CD4-positive, CD25-positive, alpha-beta regulatory T cell (primary cell): Measurements from ENCODE around the gene PRSS53. TPM values are rescaled to one million over a fixed set of nuclear protein-coding genes. Genes with fewer than 3 reads are reported as not detected.
"Not testable (repeated sequence)": the region's sequence is repeated elsewhere in the genome, so short reads cannot be mapped to it uniquely, and the experiment has no call there.

Experiments
- ATAC-seq, 2 donors: fragments of 150-1000 bp; cut with Tn5 transposase; one replicate each; pipeline ENCODE4 v1.10.0; 2021; ENCODE audit warnings: low read depth in 2 of 2, moderate number of reproducible peaks in 2 of 2, moderate library complexity in 1 of 2
- DNase-seq, 3 donors: peaks; one replicate each; pipeline versions ENCODE4 v3.0.0 to v3.0.0-alpha.2; 2012 to 2022; ENCODE audit warnings: mixed read lengths in 1 of 3
- H3K27ac ChIP-seq: one replicate; pipeline ENCODE4 v1.7.0; 2013; ENCODE audit warnings: mild to moderate bottlenecking, low read length; ENCODE audit not compliant: insufficient read depth, poor library complexity, severe bottlenecking
- H3K27me3 ChIP-seq: one replicate; pipeline ENCODE4 v1.7.0; 2013; ENCODE audit warnings: low read length; ENCODE audit not compliant: control insufficient read depth, insufficient read depth
- H3K36me3 ChIP-seq: one replicate; pipeline ENCODE4 v1.7.0; 2013; ENCODE audit warnings: mild to moderate bottlenecking, low read length, moderate library complexity; ENCODE audit not compliant: control insufficient read depth, insufficient read depth
- H3K4me1 ChIP-seq: 2 replicates; pipeline ENCODE4 v1.7.0; 2013; ENCODE audit warnings: mild to moderate bottlenecking, low read length; ENCODE audit not compliant: insufficient read depth, control insufficient read depth, poor library complexity, severe bottlenecking
- H3K4me3 ChIP-seq: one replicate; pipeline ENCODE4 v1.7.0; 2013; ENCODE audit warnings: low read depth, mild to moderate bottlenecking, low read length, moderate library complexity
- H3K9me3 ChIP-seq, 2 experiments: 1 replicate in 1 of 2; 2 replicates in 1 of 2; pipeline ENCODE4 v1.7.0; 2013; ENCODE audit warnings: low read length in 2 of 2, mild to moderate bottlenecking in 1 of 2, moderate library complexity in 1 of 2; ENCODE audit not compliant: control insufficient read depth in 2 of 2
- H3K27ac Mint-ChIP-seq, 3 donors: one replicate each; pipeline ENCODE4 v1.8.0; 2020 to 2022; ENCODE audit warnings: mild to moderate bottlenecking in 3 of 3, mixed read lengths in 3 of 3, moderate library complexity in 2 of 3
- H3K27me3 Mint-ChIP-seq: one replicate; pipeline ENCODE4 v1.8.0; 2022; ENCODE audit warnings: mild to moderate bottlenecking, mixed read lengths
- H3K36me3 Mint-ChIP-seq: one replicate; pipeline ENCODE4 v1.8.0; 2020; ENCODE audit warnings: mixed read lengths
- H3K4me1 Mint-ChIP-seq, 4 donors: one replicate each; pipeline ENCODE4 v1.8.0; 2020 to 2022; ENCODE audit warnings: mixed read lengths in 4 of 4, mild to moderate bottlenecking in 1 of 4
- H3K4me3 Mint-ChIP-seq, 4 donors: one replicate each; pipeline ENCODE4 v1.8.0; 2020 to 2022; ENCODE audit warnings: mild to moderate bottlenecking in 4 of 4, mixed read lengths in 4 of 4, moderate library complexity in 3 of 4
- H3K9me3 Mint-ChIP-seq, 7 donors: one replicate each; pipeline ENCODE4 v1.8.0; 2020 to 2022; ENCODE audit warnings: mixed read lengths in 7 of 7, mild to moderate bottlenecking in 3 of 7, moderate library complexity in 2 of 7
- polyA plus RNA-seq, 4 donors: library from polyadenylated mRNA; unstranded; fragments of 300-500 nt; fragmentation: Illumina TruSeq; gene quantifications; one replicate each; pipeline ENCODE4 v1.2.3, GENCODE V29; 2021
- total RNA-seq: library from RNA; stranded (reverse); gene quantifications from one replicate; pipeline ENCODE4 v1.2.3, GENCODE V29; 2022

Gene PRSS53
- 8.2 TPM for total RNA-seq
- polyA plus RNA-seq = 1 to 10 TPM in 1 of 4 donors, under 1 TPM in 3; 0.41 to 1.7 (median 0.59) TPM

GRCh38 chr16:31088459-31089183 lies at the start of gene PRSS53:
Gene PRSS53 (minus strand): TSS chr16:31088943. CDS start chr16:31088809, 134 bp downstream.
- H3K27me3 ChIP-seq = no peaks in the 10 kb centered on the region
- Mint-ChIP-seq H3K27me3 (no peaks in the 10 kb centered on the region), H3K27ac (no peak within 1 kb of the TSS), H3K9me3 (no peaks in the 10 kb centered on the region), H3K36me3 (no peaks in the 10 kb centered on the region), H3K4me1 (peaks cover 0 to 11% (median 5%) of the 10 kb centered on the region in 4 donors), H3K4me3 (peak within 1 kb of the TSS in 1 of 4 donors; percentile 38)
- H3K4me3 ChIP-seq = no peak within 1 kb of the TSS
- H3K4me1 ChIP-seq = peaks cover 6% of the 10 kb centered on the region
- no peaks in the 10 kb centered on the region for H3K9me3 ChIP-seq
- H3K27ac ChIP-seq = no peak within 1 kb of the TSS
- no peak for ATAC-seq
- H3K36me3 ChIP-seq = peaks cover 14% of the 10 kb centered on the region
- DNase-seq = no peak

GRCh38 chr16:31136822-31137499 lies 48.2 kb upstream of the PRSS53 start:
- not testable (repeated sequence) for H3K4me1 Mint-ChIP-seq, H3K36me3 ChIP-seq, ATAC-seq, H3K27ac Mint-ChIP-seq, H3K9me3 Mint-ChIP-seq, H3K4me3 Mint-ChIP-seq, H3K27me3 ChIP-seq, H3K4me1 ChIP-seq, H3K36me3 Mint-ChIP-seq, H3K27ac ChIP-seq, DNase-seq, H3K9me3 ChIP-seq, H3K4me3 ChIP-seq, H3K27me3 Mint-ChIP-seq

GRCh38 chr16:31136287-31136662 lies 47.5 kb upstream of the PRSS53 start:
- Histone ChIP-seq H3K36me3 (peaks cover 11% of the 10 kb centered on the region), H3K27me3 (no peaks in the 10 kb centered on the region), H3K9me3 (no peaks in the 10 kb centered on the region), H3K4me3 (no peak overlapping the region), H3K27ac (no peak overlapping the region), H3K4me1 (no peaks in the 10 kb centered on the region)
- Mint-ChIP-seq H3K27me3 (no peaks in the 10 kb centered on the region), H3K9me3 (peaks cover 0 to 1% (median 0%) of the 10 kb centered on the region in 7 donors), H3K36me3 (peaks cover 3% of the 10 kb centered on the region), H3K27ac (no peak overlapping the region), H3K4me1 (peaks cover 0 to 4% (median 0%) of the 10 kb centered on the region in 4 donors), H3K4me3 (no peak overlapping the region)
- no peak for DNase-seq
- ATAC-seq = no peak

GRCh38 chr16:31135535-31136286 lies 47.0 kb upstream of the PRSS53 start, which contains the start of gene PRSS8:
Gene PRSS8 (minus strand): TSS chr16:31135727. CDS start chr16:31135498, 229 bp downstream.
- Mint-ChIP-seq H3K36me3 (peaks cover 3% of the 10 kb centered on the region), H3K9me3 (peaks cover 0 to 1% (median 0%) of the 10 kb centered on the region in 7 donors), H3K4me1 (peaks cover 0 to 4% (median 0%) of the 10 kb centered on the region in 4 donors), H3K27me3 (no peaks in the 10 kb centered on the region), H3K27ac (peak within 1 kb of the TSS in 2 of 3 donors; percentile 12 to 73), H3K4me3 (no peak within 1 kb of the TSS)
- DNase-seq (no peak), ATAC-seq (no peak)
- Histone ChIP-seq H3K27me3 (no peaks in the 10 kb centered on the region), H3K4me3 (no peak within 1 kb of the TSS), H3K27ac (no peak within 1 kb of the TSS), H3K9me3 (no peaks in the 10 kb centered on the region), H3K36me3 (peaks cover 14% of the 10 kb centered on the region), H3K4me1 (no peaks in the 10 kb centered on the region)

- ATAC-seq (no peak), DNase-seq (no peak)
- Mint-ChIP-seq H3K27ac (no peak overlapping the region), H3K9me3 (peaks cover 0 to 1% (median 0%) of the 10 kb centered on the region in 7 donors), H3K4me3 (no peak overlapping the region), H3K36me3 (peaks cover 6% of the 10 kb centered on the region), H3K27me3 (no peaks in the 10 kb centered on the region), H3K4me1 (peaks cover 0 to 4% (median 0%) of the 10 kb centered on the region in 4 donors)
- Histone ChIP-seq H3K36me3 (peaks cover 19% of the 10 kb centered on the region), H3K27me3 (no peaks in the 10 kb centered on the region), H3K4me3 (no peak overlapping the region), H3K9me3 (no peaks in the 10 kb centered on the region), H3K4me1 (no peaks in the 10 kb centered on the region), H3K27ac (no peak overlapping the region)
Observed at GRCh38 chr16:31134625-31135534, 46.1 kb upstream of the PRSS53 start.

GRCh38 chr16:31134091-31134571 lies 45.4 kb upstream of the PRSS53 start:
- Histone ChIP-seq H3K27me3 (no peaks in the 10 kb centered on the region), H3K9me3 (no peaks in the 10 kb centered on the region), H3K36me3 (peaks cover 26% of the 10 kb centered on the region), H3K4me3 (no peak overlapping the region), H3K27ac (no peak overlapping the region), H3K4me1 (no peaks in the 10 kb centered on the region)
- ATAC-seq (no peak), DNase-seq (no peak)
- Mint-ChIP-seq H3K4me3 (no peak overlapping the region), H3K27me3 (no peaks in the 10 kb centered on the region), H3K9me3 (peaks cover 0 to 1% (median 0%) of the 10 kb centered on the region in 7 donors), H3K36me3 (peaks cover 6% of the 10 kb centered on the region), H3K27ac (no peak overlapping the region), H3K4me1 (peaks cover 0 to 4% (median 0%) of the 10 kb centered on the region in 4 donors)

GRCh38 chr16:31133046-31133501 lies 44.3 kb upstream of the PRSS53 start:
- H3K36me3 ChIP-seq = peaks cover 33% of the 10 kb centered on the region
- no peak overlapping the region for H3K27ac ChIP-seq
- DNase-seq (no peak), ATAC-seq (no peak)
- Mint-ChIP-seq H3K9me3 (peaks cover 0 to 1% (median 0%) of the 10 kb centered on the region in 7 donors), H3K27me3 (no peaks in the 10 kb centered on the region), H3K4me1 (peaks cover 0 to 5% (median under 1%) of the 10 kb centered on the region in 4 donors), H3K36me3 (peaks cover 6% of the 10 kb centered on the region), H3K27ac (peak overlapping the region in 2 of 3 donors; percentile 47 to 58), H3K4me3 (no peak overlapping the region)
- H3K4me3 ChIP-seq = no peak overlapping the region
- no peaks in the 10 kb centered on the region for H3K9me3 ChIP-seq
- H3K27me3 ChIP-seq = no peaks in the 10 kb centered on the region
- no peaks in the 10 kb centered on the region for H3K4me1 ChIP-seq
